Nephron (organoid): ENCODE results near the gene MAP4K2.

Experiments used
- H3K27ac Mint-ChIP-seq, 3 experiments: 2 replicates each; pipeline ENCODE4 v1.8.0; 2020; ENCODE audit warnings: mixed read lengths in 3 of 3, mild to moderate bottlenecking in 2 of 3, moderate library complexity in 1 of 3
- H3K27me3 Mint-ChIP-seq: 2 replicates; pipeline ENCODE4 v1.8.0; 2021; ENCODE audit warnings: low read depth, mild to moderate bottlenecking, moderate library complexity, mixed read lengths
- H3K36me3 Mint-ChIP-seq: 2 replicates; pipeline ENCODE4 v1.8.0; 2020; ENCODE audit warnings: low read depth, mixed read lengths
- H3K4me1 Mint-ChIP-seq: 2 replicates; pipeline ENCODE4 v1.8.0; 2020; ENCODE audit warnings: mixed read lengths
- H3K4me3 Mint-ChIP-seq, 3 experiments: 2 replicates each; pipeline ENCODE4 v1.8.0; 2020; ENCODE audit warnings: mild to moderate bottlenecking in 3 of 3, mixed read lengths in 3 of 3, moderate library complexity in 2 of 3
- H3K9me3 Mint-ChIP-seq: 2 replicates; pipeline ENCODE4 v1.8.0; 2020; ENCODE audit warnings: mixed read lengths
- CTCF ChIP-seq, 3 experiments: fragments of 200-600 bp; sonication (generic); IDR thresholded peaks; one replicate each; pipeline ENCODE4 v1.5.0; 2021; ENCODE audit warnings: antibody characterized with exemption in 3 of 3; ENCODE audit not compliant: unreplicated experiment in 3 of 3

Gene MAP4K2

GRCh38 chr11:64763526-64764039 is 39.4 kb downstream of the MAP4K2 start:
- Mint-ChIP-seq H3K9me3 (no peaks in the 10 kb centered on the region), H3K4me1 (peaks cover 62% of the 10 kb centered on the region), H3K27ac (peak overlapping the region; percentile 82 to 86 (median 83)), H3K4me3 (peak overlapping the region in 2 of 3 experiments; percentile 8 to 28), H3K36me3 (peaks cover 52% of the 10 kb centered on the region), H3K27me3 (no peaks in the 10 kb centered on the region)
- TF ChIP-seq CTCF (IDR thresholded peaks at IDR 0.05; ENCODE audit: unreplicated experiment in 3 of 3): no peak

GRCh38 chr11:64762674-64763525 is 40.1 kb downstream of the MAP4K2 start:
- Mint-ChIP-seq H3K27ac (peak overlapping the region; percentile 59 to 86 (median 83)), H3K27me3 (no peaks in the 10 kb centered on the region), H3K4me3 (peak overlapping the region; percentile 8 to 14 (median 14)), H3K9me3 (no peaks in the 10 kb centered on the region), H3K36me3 (peaks cover 45% of the 10 kb centered on the region), H3K4me1 (peaks cover 62% of the 10 kb centered on the region)
- TF ChIP-seq CTCF (IDR thresholded peaks at IDR 0.05; ENCODE audit: unreplicated experiment in 3 of 3): no peak

- Mint-ChIP-seq H3K9me3 (no peaks in the 10 kb centered on the region), H3K27me3 (no peaks in the 10 kb centered on the region), H3K27ac (peak overlapping the region; percentile 59 to 86 (median 83)), H3K4me3 (peak overlapping the region; percentile 8 to 18 (median 14)), H3K36me3 (peaks cover 39% of the 10 kb centered on the region), H3K4me1 (peaks cover 62% of the 10 kb centered on the region)
- TF ChIP-seq CTCF (IDR thresholded peaks at IDR 0.05; ENCODE audit: unreplicated experiment in 3 of 3): no peak
These were observed 40.7 kb downstream of the MAP4K2 start for GRCh38 chr11:64762277-64762673.

- Mint-ChIP-seq H3K36me3 (peaks cover 31% of the 10 kb centered on the region), H3K9me3 (no peaks in the 10 kb centered on the region), H3K27ac (peak overlapping the region; percentile 80 to 85 (median 83)), H3K27me3 (no peaks in the 10 kb centered on the region), H3K4me1 (peaks cover 62% of the 10 kb centered on the region), H3K4me3 (peak overlapping the region in 2 of 3 experiments; percentile 15 to 49)
- TF ChIP-seq CTCF (IDR thresholded peaks at IDR 0.05; ENCODE audit: unreplicated experiment in 3 of 3): no peak
These were observed 42.1 kb downstream of the MAP4K2 start for GRCh38 chr11:64760759-64761420.

GRCh38 chr11:64759722-64760719 is 43.0 kb downstream of the MAP4K2 start, which contains the start of gene PYGM:
Gene PYGM, minus strand, starts transcription at chr11:64759974. Its CDS starts 76 bp downstream, at chr11:64759898.
- peaks cover 24% of the 10 kb centered on the region for H3K36me3 Mint-ChIP-seq
- H3K4me1 Mint-ChIP-seq: peaks cover 57% of the 10 kb centered on the region
- peak within 1 kb of the TSS; percentile 47 to 61 (median 54) for H3K4me3 Mint-ChIP-seq
- peak within 1 kb of the TSS; percentile 83 to 91 (median 88) for H3K27ac Mint-ChIP-seq
- H3K9me3 Mint-ChIP-seq: no peaks in the 10 kb centered on the region
- no peak for TF ChIP-seq CTCF (IDR thresholded peaks at IDR 0.05; ENCODE audit: unreplicated experiment in 3 of 3)
- no peaks in the 10 kb centered on the region for H3K27me3 Mint-ChIP-seq
